ENCODE results near the gene RNU5D-1. TPM values are rescaled to one million over a fixed set of nuclear protein-coding genes. Genes with fewer than 3 reads are reported as not detected.
A peak's percentile ranks its signal among the peaks of the same experiment; 100 is the strongest.
"Not testable (repeated sequence)": the region's sequence is repeated elsewhere in the genome, so short reads cannot be mapped to it uniquely, and the experiment has no call there.

The RNU5D-1 gene
- total RNA-seq, 2 donors from 2014 or later: not detected

DNA sequence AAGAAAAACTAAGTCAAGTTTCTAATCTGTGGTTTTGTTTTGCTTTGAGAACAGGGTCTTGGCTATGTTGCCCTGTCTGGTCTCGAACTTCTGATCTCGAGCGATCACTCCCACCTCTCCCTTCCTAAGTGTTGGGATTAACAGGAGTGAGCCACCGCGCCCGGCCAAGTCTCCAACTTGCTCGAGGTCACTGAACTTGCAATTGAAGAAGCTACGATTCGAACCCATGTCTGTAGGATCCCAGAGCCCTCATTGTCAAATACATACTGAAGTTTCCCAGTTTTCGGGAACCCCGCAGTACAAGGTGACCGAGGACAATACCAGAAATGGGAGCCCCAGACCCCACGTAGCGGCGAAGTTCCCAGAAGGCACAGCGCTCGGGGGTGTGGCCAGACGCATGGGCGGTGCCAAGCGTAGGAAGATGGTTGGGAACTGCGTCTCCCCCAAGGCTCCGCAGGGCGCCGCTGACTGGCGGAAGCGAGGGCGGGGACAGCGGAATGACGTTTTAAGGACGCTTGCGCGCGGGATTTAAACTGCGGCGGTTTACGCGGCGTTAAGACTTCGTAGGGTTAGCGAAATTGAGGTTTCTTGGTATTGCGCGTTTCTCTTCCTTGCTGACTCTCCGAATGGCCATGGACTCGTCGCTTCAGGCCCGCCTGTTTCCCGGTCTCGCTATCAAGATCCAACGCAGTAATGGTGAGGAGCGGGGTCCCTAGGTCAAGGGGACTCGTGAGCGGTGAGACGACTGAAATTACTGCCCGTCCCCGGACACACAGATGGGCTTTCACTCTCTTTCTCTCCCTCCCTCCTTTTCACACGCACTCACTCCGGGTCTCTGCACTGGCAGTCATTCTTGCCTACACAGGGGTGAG lies 8.6 kb upstream of the RNU5D-1 start, which contains the start of gene KIF2C:
Gene KIF2C, plus strand, starts transcription at position 531 of the 872 bp plus-strand sequence. Its CDS starts 96 bp downstream, at position 627.
- DNase-seq: peak; percentile 98
- Histone ChIP-seq H3K4me1 (ENCODE audit: control insufficient read depth, insufficient read depth, low read length) (no peaks in the 10 kb centered on the region), H3K9ac (ENCODE audit: extremely low read depth, low read length, poor library complexity, severe bottlenecking) (peak within 1 kb of the TSS; percentile 90), H3K36me3 (ENCODE audit: control insufficient read depth, insufficient read depth, low read length) (peaks cover 23% of the 10 kb centered on the region), H3K4me3 (ENCODE audit: low read length) (peak within 1 kb of the TSS; percentile 100), H3K27me3 (ENCODE audit: control insufficient read depth, insufficient read depth, low read length, poor library complexity, severe bottlenecking) (no peaks in the 10 kb centered on the region), H3K9me3 (ENCODE audit: control insufficient read depth, low read length) (no peaks in the 10 kb centered on the region), H3K27ac (ENCODE audit: low read depth, low read length) (peak within 1 kb of the TSS; percentile 1)
- WGBS, 2 experiments (ENCODE audit: insufficient coverage in 1 of 2, insufficient read length in 1 of 2): 3 to 12% methylated on average over 19 to 57 of the region's 57 CpGs
- peaks cover 7% of the 10 kb centered on the region for H3K9me3 Mint-ChIP-seq
- peak within 1 kb of the TSS; percentile 99 for H3K27ac Mint-ChIP-seq
- H3K4me3 Mint-ChIP-seq: peak within 1 kb of the TSS; percentile 95
- peaks cover 2% of the 10 kb centered on the region for H3K27me3 Mint-ChIP-seq (ENCODE audit: insufficient read depth)
- peaks cover 25% of the 10 kb centered on the region for H3K36me3 Mint-ChIP-seq (ENCODE audit: low read depth)
- peaks cover 7% of the 10 kb centered on the region for H3K4me1 Mint-ChIP-seq
- TF ChIP-seq, protein P1, sequence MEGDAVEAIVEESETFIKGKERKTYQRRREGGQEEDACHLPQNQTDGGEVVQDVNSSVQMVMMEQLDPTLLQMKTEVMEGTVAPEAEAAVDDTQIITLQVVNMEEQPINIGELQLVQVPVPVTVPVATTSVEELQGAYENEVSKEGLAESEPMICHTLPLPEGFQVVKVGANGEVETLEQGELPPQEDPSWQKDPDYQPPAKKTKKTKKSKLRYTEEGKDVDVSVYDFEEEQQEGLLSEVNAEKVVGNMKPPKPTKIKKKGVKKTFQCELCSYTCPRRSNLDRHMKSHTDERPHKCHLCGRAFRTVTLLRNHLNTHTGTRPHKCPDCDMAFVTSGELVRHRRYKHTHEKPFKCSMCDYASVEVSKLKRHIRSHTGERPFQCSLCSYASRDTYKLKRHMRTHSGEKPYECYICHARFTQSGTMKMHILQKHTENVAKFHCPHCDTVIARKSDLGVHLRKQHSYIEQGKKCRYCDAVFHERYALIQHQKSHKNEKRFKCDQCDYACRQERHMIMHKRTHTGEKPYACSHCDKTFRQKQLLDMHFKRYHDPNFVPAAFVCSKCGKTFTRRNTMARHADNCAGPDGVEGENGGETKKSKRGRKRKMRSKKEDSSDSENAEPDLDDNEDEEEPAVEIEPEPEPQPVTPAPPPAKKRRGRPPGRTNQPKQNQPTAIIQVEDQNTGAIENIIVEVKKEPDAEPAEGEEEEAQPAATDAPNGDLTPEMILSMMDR (conservative IDR thresholded peaks at IDR 0.05): no peak

GRCh38 chr1:44738953-44739306 lies 8.0 kb upstream of the RNU5D-1 start:
- H3K27me3 ChIP-seq (ENCODE audit: control insufficient read depth, insufficient read depth, low read length, poor library complexity, severe bottlenecking); H3K4me1 ChIP-seq (ENCODE audit: control insufficient read depth, insufficient read depth, low read length); DNase-seq; H3K4me1 Mint-ChIP-seq; H3K9me3 Mint-ChIP-seq; H3K9me3 ChIP-seq (ENCODE audit: control insufficient read depth, low read length); H3K27me3 Mint-ChIP-seq (ENCODE audit: insufficient read depth): not testable (repeated sequence)
- 100% methylated on average over 1 of the region's 1 CpG; no CpG with 5 or more reads in 1 of the 2 experiments for WGBS, 2 experiments (ENCODE audit: insufficient coverage in 1 of 2, insufficient read length in 1 of 2)
- peak overlapping the region; percentile 1 for H3K27ac ChIP-seq (ENCODE audit: low read depth, low read length)
- peak overlapping the region; percentile 95 for H3K4me3 Mint-ChIP-seq
- H3K36me3 Mint-ChIP-seq (ENCODE audit: low read depth): peaks cover 20% of the 10 kb centered on the region
- H3K9ac ChIP-seq (ENCODE audit: extremely low read depth, low read length, poor library complexity, severe bottlenecking): peak overlapping the region; percentile 12
- H3K4me3 ChIP-seq (ENCODE audit: low read length): peak overlapping the region; percentile 100
- H3K27ac Mint-ChIP-seq: peak overlapping the region; percentile 99
- peaks cover 17% of the 10 kb centered on the region for H3K36me3 ChIP-seq (ENCODE audit: control insufficient read depth, insufficient read depth, low read length)

GRCh38 chr1:44735992-44736391 lies 5.0 kb upstream of the RNU5D-1 start:
- Histone ChIP-seq H3K9me3 (ENCODE audit: control insufficient read depth, low read length) (no peaks in the 10 kb centered on the region), H3K4me1 (ENCODE audit: control insufficient read depth, insufficient read depth, low read length) (no peaks in the 10 kb centered on the region), H3K4me3 (ENCODE audit: low read length) (no peak overlapping the region), H3K9ac (ENCODE audit: extremely low read depth, low read length, poor library complexity, severe bottlenecking) (no peak overlapping the region), H3K27ac (ENCODE audit: low read depth, low read length) (no peak overlapping the region), H3K36me3 (ENCODE audit: control insufficient read depth, insufficient read depth, low read length) (no peaks in the 10 kb centered on the region), H3K27me3 (ENCODE audit: control insufficient read depth, insufficient read depth, low read length, poor library complexity, severe bottlenecking) (no peaks in the 10 kb centered on the region)
- Mint-ChIP-seq H3K4me3 (no peak overlapping the region), H3K4me1 (peaks cover 3% of the 10 kb centered on the region), H3K9me3 (peaks cover 7% of the 10 kb centered on the region), H3K27ac (no peak overlapping the region), H3K36me3 (ENCODE audit: low read depth) (peaks cover 6% of the 10 kb centered on the region), H3K27me3 (ENCODE audit: insufficient read depth) (peaks cover 2% of the 10 kb centered on the region)
- WGBS, 2 experiments (ENCODE audit: insufficient coverage in 1 of 2, insufficient read length in 1 of 2): 100% methylated on average over 1 of the region's 1 CpG; no CpG with 5 or more reads in 1 of the 2 experiments
- TF ChIP-seq, protein P1 (conservative IDR thresholded peaks at IDR 0.05): no peak
- no peak for DNase-seq
